HepG2 (cell line): ENCODE data around the gene ASF1B. TPM values are rescaled to one million over a fixed set of nuclear protein-coding genes. Genes with fewer than 3 reads are reported as not detected.

ENCODE experiments used
- AGO1 ChIP-seq: fragments of 200-400 bp; formaldehyde crosslinking; IDR thresholded peaks from 2 replicates; pipeline ENCODE4 v1.6.1; 2017; ENCODE audit warnings: mild to moderate bottlenecking, low read depth, low read length, moderate library complexity; ENCODE audit not compliant: poor library complexity, severe bottlenecking
- ARID2 ChIP-seq: sonication (generic); formaldehyde crosslinking; IDR thresholded peaks from 2 replicates; pipeline ENCODE4 v1.8.1; 2022; ENCODE audit warnings: mild to moderate bottlenecking, missing genetic modification reagents, borderline replicate concordance
- CBX5 ChIP-seq: sonication (generic); formaldehyde crosslinking; IDR thresholded peaks from 2 replicates; pipeline ENCODE4 v1.4.0; 2020; ENCODE audit warnings: missing genetic modification reagents, borderline replicate concordance
- MYC ChIP-seq: sonication (generic); formaldehyde crosslinking; IDR thresholded peaks from 2 replicates; pipeline ENCODE4 v1.9.0; 2021; ENCODE audit warnings: missing genetic modification reagents, borderline replicate concordance
- NFE2L1 ChIP-seq: sonication (generic); formaldehyde crosslinking; IDR thresholded peaks from 2 replicates; pipeline ENCODE4 v1.4.0; 2020; ENCODE audit warnings: missing genetic modification reagents, mild to moderate bottlenecking, borderline replicate concordance
- NR2F6 ChIP-seq, 2 experiments: IDR thresholded peaks; 2 replicates each; pipeline ENCODE4 v1.6.1; 2016; ENCODE audit warnings: antibody characterized with exemption in 1 of 2, mild to moderate bottlenecking in 1 of 2
- PHF20 ChIP-seq: sonication (generic); formaldehyde crosslinking; IDR thresholded peaks from 2 replicates; pipeline ENCODE4 v1.5.0; 2020; ENCODE audit warnings: mild to moderate bottlenecking, missing genetic modification reagents
- SP5 ChIP-seq: IDR thresholded peaks from 2 replicates; pipeline ENCODE4 v1.6.1; 2016; ENCODE audit warnings: low read depth, borderline replicate concordance
- SPEN ChIP-seq: sonication (generic); formaldehyde crosslinking; IDR thresholded peaks from 2 replicates; pipeline ENCODE4 v1.5.1; 2020; ENCODE audit warnings: low read depth, mild to moderate bottlenecking, missing genetic modification reagents
- ZBTB1 ChIP-seq: sonication (generic); formaldehyde crosslinking; IDR thresholded peaks from 2 replicates; pipeline ENCODE4 v1.4.0; 2020; ENCODE audit warnings: missing genetic modification reagents, borderline replicate concordance
- ZFP41 ChIP-seq: sonication (generic); formaldehyde crosslinking; IDR thresholded peaks from 2 replicates; pipeline ENCODE4 v1.4.0; 2020; ENCODE audit warnings: mild to moderate bottlenecking, missing genetic modification reagents, borderline replicate concordance
- ZNF329 ChIP-seq: sonication (generic); formaldehyde crosslinking; IDR thresholded peaks from 2 replicates; pipeline ENCODE4 v1.9.0; 2021; ENCODE audit warnings: low read depth, mild to moderate bottlenecking, missing genetic modification reagents
- ZNF337 ChIP-seq: sonication (generic); formaldehyde crosslinking; IDR thresholded peaks from 2 replicates; pipeline ENCODE4 v1.5.1; 2020; ENCODE audit warnings: missing genetic modification reagents, low read depth, mild to moderate bottlenecking, borderline replicate concordance
- ZNF75D ChIP-seq: sonication (generic); formaldehyde crosslinking; IDR thresholded peaks from 2 replicates; pipeline ENCODE4 v1.8.1; 2023; ENCODE audit warnings: missing genetic modification reagents, mild to moderate bottlenecking, borderline replicate concordance
- ZNF841 ChIP-seq: sonication (generic); formaldehyde crosslinking; IDR thresholded peaks from 2 replicates; pipeline ENCODE4 v1.8.1; 2023; ENCODE audit warnings: missing genetic modification reagents, borderline replicate concordance
- polyA plus RNA-seq, 8 experiments: library from polyadenylated mRNA; depleted of rRNA in 3 of 8; stranded (reverse) in 7 of 8; unstranded in 1 of 8; fragments of >200 nt; fragmentation: Illumina TruSeq in 4 of 8; extraction: Trizol in 4 of 8; gene quantifications; 2 replicates each; pipeline versions ENCODE4 v1.2.1 to v1.2.3, GENCODE V29; 2011 to 2016; ENCODE audit warnings: low read depth in 4 of 8, missing spikeins in 1 of 8, mixed read lengths in 1 of 8; ENCODE audit not compliant: insufficient read depth in 1 of 8
- total RNA-seq, 5 experiments: library from RNA; depleted of rRNA; stranded (reverse); fragments of >200 nt; fragmentation: Illumina TruSeq; extraction: Trizol; gene quantifications; 2 replicates each; pipeline ENCODE4 v1.2.3, GENCODE V29; 2016; ENCODE audit warnings: low read depth in 1 of 5
- TF ChIP-seq, protein P1 (sequence below): fragments of 450-650 bp; IDR thresholded peaks from 2 replicates; pipeline ENCODE4 v1.6.1; 2017
- TF ChIP-seq, protein P2 (sequence below): sonication (generic); formaldehyde crosslinking; IDR thresholded peaks from 2 replicates; pipeline ENCODE4 v1.5.0; 2020; ENCODE audit warnings: mild to moderate bottlenecking, missing genetic modification reagents, moderate library complexity
- TF ChIP-seq, protein P3 (sequence below): sonication (generic); formaldehyde crosslinking; IDR thresholded peaks from 2 replicates; pipeline ENCODE4 v1.5.1; 2020; ENCODE audit warnings: mild to moderate bottlenecking, missing genetic modification reagents, moderate library complexity
- TF ChIP-seq, protein P4 (sequence below): sonication (generic); formaldehyde crosslinking; IDR thresholded peaks from 2 replicates; pipeline ENCODE4 v1.5.1; 2020; ENCODE audit warnings: missing genetic modification reagents, mild to moderate bottlenecking, borderline replicate concordance

ASF1B gene
- total and polyA plus RNA-seq, 2 of the 13 experiments (the other 11 are each of a cell fraction or from before 2014, with no cell fraction given) = 18.2 to 24.8 TPM

DNA sequence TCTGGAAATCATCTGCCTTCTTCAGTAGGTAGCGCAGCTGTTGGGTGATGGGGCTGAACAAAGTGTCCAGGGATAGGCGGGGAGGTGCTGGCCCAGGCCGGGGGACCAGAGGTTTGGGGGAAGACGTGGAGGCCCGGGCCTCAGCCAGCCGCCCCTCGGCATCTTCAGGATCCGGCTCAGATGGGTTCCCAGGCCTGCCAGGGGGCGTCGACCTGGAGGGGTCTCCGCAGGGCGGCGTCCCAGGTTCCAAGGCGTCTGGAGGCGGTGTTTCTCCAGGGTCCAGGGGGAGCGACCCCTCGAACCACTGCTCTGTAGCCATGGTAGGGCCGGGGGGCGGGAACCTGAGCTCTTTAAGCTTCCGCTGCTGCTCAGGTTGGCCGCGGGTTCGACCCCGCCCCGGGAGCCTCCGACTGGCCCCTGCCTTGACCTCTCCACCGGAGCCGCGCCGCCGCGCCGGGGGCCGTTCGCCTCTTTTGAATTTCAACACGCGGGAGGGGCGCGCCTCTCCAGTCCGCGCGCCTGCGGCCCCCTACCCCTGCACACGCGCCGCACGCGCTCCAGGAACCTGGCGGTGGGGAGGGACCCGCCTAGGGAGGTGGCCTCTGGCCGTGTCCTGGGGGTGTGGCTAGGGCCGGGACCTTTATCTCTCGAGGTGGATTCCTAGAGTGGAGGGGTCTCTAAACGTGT, 50.9 kb downstream of the ASF1B start, which contains the start of gene C19orf67 (continued):
- TF ChIP-seq SP5 (CRISPR knock-in tag) = no peak
- TF ChIP-seq, protein P1, sequence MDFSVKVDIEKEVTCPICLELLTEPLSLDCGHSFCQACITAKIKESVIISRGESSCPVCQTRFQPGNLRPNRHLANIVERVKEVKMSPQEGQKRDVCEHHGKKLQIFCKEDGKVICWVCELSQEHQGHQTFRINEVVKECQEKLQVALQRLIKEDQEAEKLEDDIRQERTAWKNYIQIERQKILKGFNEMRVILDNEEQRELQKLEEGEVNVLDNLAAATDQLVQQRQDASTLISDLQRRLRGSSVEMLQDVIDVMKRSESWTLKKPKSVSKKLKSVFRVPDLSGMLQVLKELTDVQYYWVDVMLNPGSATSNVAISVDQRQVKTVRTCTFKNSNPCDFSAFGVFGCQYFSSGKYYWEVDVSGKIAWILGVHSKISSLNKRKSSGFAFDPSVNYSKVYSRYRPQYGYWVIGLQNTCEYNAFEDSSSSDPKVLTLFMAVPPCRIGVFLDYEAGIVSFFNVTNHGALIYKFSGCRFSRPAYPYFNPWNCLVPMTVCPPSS = no peak
- TF ChIP-seq, protein P2, sequence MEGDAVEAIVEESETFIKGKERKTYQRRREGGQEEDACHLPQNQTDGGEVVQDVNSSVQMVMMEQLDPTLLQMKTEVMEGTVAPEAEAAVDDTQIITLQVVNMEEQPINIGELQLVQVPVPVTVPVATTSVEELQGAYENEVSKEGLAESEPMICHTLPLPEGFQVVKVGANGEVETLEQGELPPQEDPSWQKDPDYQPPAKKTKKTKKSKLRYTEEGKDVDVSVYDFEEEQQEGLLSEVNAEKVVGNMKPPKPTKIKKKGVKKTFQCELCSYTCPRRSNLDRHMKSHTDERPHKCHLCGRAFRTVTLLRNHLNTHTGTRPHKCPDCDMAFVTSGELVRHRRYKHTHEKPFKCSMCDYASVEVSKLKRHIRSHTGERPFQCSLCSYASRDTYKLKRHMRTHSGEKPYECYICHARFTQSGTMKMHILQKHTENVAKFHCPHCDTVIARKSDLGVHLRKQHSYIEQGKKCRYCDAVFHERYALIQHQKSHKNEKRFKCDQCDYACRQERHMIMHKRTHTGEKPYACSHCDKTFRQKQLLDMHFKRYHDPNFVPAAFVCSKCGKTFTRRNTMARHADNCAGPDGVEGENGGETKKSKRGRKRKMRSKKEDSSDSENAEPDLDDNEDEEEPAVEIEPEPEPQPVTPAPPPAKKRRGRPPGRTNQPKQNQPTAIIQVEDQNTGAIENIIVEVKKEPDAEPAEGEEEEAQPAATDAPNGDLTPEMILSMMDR = no peak
- no peak for TF ChIP-seq NFE2L1 (CRISPR knock-in tag)
- TF ChIP-seq ZNF75D (CRISPR knock-in tag) = no peak
- no peak for TF ChIP-seq ZFP41
- TF ChIP-seq ZNF841 = no peak
- TF ChIP-seq PHF20 (CRISPR knock-in tag) = no peak
- peak; percentile 81 for TF ChIP-seq MYC (CRISPR knock-in tag)
- TF ChIP-seq ZNF329 (CRISPR knock-in tag) = no peak
- TF ChIP-seq ZNF337 (CRISPR knock-in tag) = no peak
- no peak for TF ChIP-seq CBX5
- TF ChIP-seq SPEN = no peak; the same call in 1 of the 2 replicates
- peak; percentile 58 for TF ChIP-seq AGO1
- no peak for TF ChIP-seq ZBTB1 (CRISPR knock-in tag)
- TF ChIP-seq, protein P3, sequence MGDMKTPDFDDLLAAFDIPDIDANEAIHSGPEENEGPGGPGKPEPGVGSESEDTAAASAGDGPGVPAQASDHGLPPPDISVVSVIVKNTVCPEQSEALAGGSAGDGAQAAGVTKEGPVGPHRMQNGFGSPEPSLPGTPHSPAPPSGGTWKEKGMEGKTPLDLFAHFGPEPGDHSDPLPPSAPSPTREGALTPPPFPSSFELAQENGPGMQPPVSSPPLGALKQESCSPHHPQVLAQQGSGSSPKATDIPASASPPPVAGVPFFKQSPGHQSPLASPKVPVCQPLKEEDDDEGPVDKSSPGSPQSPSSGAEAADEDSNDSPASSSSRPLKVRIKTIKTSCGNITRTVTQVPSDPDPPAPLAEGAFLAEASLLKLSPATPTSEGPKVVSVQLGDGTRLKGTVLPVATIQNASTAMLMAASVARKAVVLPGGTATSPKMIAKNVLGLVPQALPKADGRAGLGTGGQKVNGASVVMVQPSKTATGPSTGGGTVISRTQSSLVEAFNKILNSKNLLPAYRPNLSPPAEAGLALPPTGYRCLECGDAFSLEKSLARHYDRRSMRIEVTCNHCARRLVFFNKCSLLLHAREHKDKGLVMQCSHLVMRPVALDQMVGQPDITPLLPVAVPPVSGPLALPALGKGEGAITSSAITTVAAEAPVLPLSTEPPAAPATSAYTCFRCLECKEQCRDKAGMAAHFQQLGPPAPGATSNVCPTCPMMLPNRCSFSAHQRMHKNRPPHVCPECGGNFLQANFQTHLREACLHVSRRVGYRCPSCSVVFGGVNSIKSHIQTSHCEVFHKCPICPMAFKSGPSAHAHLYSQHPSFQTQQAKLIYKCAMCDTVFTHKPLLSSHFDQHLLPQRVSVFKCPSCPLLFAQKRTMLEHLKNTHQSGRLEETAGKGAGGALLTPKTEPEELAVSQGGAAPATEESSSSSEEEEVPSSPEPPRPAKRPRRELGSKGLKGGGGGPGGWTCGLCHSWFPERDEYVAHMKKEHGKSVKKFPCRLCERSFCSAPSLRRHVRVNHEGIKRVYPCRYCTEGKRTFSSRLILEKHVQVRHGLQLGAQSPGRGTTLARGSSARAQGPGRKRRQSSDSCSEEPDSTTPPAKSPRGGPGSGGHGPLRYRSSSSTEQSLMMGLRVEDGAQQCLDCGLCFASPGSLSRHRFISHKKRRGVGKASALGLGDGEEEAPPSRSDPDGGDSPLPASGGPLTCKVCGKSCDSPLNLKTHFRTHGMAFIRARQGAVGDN (CRISPR knock-in tag) = peak; percentile 81
- no peak for TF ChIP-seq ARID2 (CRISPR knock-in tag)
- TF ChIP-seq, protein P4, sequence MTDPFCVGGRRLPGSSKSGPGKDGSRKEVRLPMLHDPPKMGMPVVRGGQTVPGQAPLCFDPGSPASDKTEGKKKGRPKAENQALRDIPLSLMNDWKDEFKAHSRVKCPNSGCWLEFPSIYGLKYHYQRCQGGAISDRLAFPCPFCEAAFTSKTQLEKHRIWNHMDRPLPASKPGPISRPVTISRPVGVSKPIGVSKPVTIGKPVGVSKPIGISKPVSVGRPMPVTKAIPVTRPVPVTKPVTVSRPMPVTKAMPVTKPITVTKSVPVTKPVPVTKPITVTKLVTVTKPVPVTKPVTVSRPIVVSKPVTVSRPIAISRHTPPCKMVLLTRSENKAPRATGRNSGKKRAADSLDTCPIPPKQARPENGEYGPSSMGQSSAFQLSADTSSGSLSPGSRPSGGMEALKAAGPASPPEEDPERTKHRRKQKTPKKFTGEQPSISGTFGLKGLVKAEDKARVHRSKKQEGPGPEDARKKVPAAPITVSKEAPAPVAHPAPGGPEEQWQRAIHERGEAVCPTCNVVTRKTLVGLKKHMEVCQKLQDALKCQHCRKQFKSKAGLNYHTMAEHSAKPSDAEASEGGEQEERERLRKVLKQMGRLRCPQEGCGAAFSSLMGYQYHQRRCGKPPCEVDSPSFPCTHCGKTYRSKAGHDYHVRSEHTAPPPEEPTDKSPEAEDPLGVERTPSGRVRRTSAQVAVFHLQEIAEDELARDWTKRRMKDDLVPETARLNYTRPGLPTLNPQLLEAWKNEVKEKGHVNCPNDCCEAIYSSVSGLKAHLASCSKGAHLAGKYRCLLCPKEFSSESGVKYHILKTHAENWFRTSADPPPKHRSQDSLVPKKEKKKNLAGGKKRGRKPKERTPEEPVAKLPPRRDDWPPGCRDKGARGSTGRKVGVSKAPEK = no peak
- no peak for TF ChIP-seq NR2F6 (IDR thresholded peaks at IDR 0.05)
- TF ChIP-seq NR2F6 (CRISPR knock-in tag; IDR thresholded peaks at IDR 0.05) = 0 out of 2 replicates have a peak, but pooled peaks have one; percentile 9
